H1 (cell line): ENCODE measurements around the gene STRIP2. TPM values are rescaled to one million over a fixed set of nuclear protein-coding genes. Genes with fewer than 3 reads are reported as not detected.

Experiments used
- CTCF ChIA-PET: fragments of 300-600 bp; sonication (Branson Sonifier 250); formaldehyde crosslinking; loops from one replicate; lab custom pipeline; 2021; ENCODE audit not compliant: partially characterized antibody; lab: Charles Lee
- POLR2A ChIA-PET: fragments of 300-600 bp; sonication (Branson Sonifier 250); formaldehyde crosslinking; loops from one replicate; lab custom pipeline; 2021; ENCODE audit warnings: inconsistent platforms; ENCODE audit not compliant: partially characterized antibody; lab: Charles Lee
- DNase-seq, 2 experiments: peaks; one replicate each; pipeline versions ENCODE4 v3.0.0 to v3.0.0-alpha.2; 2010 to 2022; ENCODE audit warnings: low spot score in 2 of 2, low read depth in 1 of 2, mixed read lengths in 1 of 2
- FAIRE-seq: peaks from 2 replicates; lab custom pipeline; 2011; peaks lifted over from hg19 to GRCh38; lab: Jason Lieb, UNC
- H2AFZ ChIP-seq: 2 replicates; pipeline ENCODE4 v1.8.1; 2012; ENCODE audit warnings: low read length, inconsistent platforms
- H2AK5ac ChIP-seq: 2 replicates; pipeline ENCODE4 v1.6.1; 2013; ENCODE audit warnings: low read depth, low read length
- H2BK120ac ChIP-seq: replicated peaks from 2 replicates; pipeline ENCODE3; 2013; ENCODE audit warnings: low read depth, low read length, inconsistent platforms
- H2BK12ac ChIP-seq: 2 replicates; pipeline ENCODE4 v1.6.1; 2013; ENCODE audit warnings: low read depth, low read length
- H2BK15ac ChIP-seq: 2 replicates; pipeline ENCODE4 v1.6.1; 2013; ENCODE audit warnings: low read length
- H2BK20ac ChIP-seq: 2 replicates; pipeline ENCODE4 v1.6.1; 2013; ENCODE audit warnings: low read length
- H2BK5ac ChIP-seq: 2 replicates; pipeline ENCODE4 v1.6.1; 2013; ENCODE audit warnings: low read depth, low read length
- H3K14ac ChIP-seq: 2 replicates; pipeline ENCODE4 v1.6.1; 2013; ENCODE audit warnings: inconsistent platforms; ENCODE audit not compliant: insufficient read length
- H3K18ac ChIP-seq: 2 replicates; pipeline ENCODE4 v1.6.1; 2013; ENCODE audit warnings: low read length; ENCODE audit errors: extremely low read depth
- H3K23ac ChIP-seq: 2 replicates; pipeline ENCODE4 v1.6.1; 2013; ENCODE audit warnings: inconsistent platforms; ENCODE audit not compliant: insufficient read length
- H3K23me2 ChIP-seq: 2 replicates; pipeline ENCODE4 v1.6.1; 2013; ENCODE audit warnings: low read depth, low read length
- H3K27ac ChIP-seq: 2 replicates; pipeline ENCODE4 v1.6.1; 2011; ENCODE audit warnings: low read depth, low read length, inconsistent platforms
- H3K27me3 ChIP-seq, 4 experiments: replicated peaks in 1 of 4; 1 replicate in 1 of 4; 2 replicates in 3 of 4; pipeline versions ENCODE4 v1.6.1 to v1.8.1; 2011 to 2013; ENCODE audit warnings: low read length in 3 of 4, mild to moderate bottlenecking in 3 of 4, inconsistent platforms in 2 of 4, mixed read lengths in 2 of 4, moderate library complexity in 1 of 4; ENCODE audit not compliant: control insufficient read depth in 3 of 4, insufficient read depth in 3 of 4; ENCODE audit errors: extremely low read depth in 1 of 4
- H3K36me3 ChIP-seq, 4 experiments: 2 replicates each; pipeline versions ENCODE4 v1.6.1 to v1.8.1; 2011 to 2013; ENCODE audit warnings: mild to moderate bottlenecking in 4 of 4, low read length in 3 of 4, moderate library complexity in 2 of 4, control low read depth in 1 of 4, inconsistent platforms in 1 of 4; ENCODE audit not compliant: insufficient read depth in 4 of 4, control insufficient read depth in 2 of 4
- H3K4ac ChIP-seq: replicated peaks from 2 replicates; pipeline ENCODE3; 2013; ENCODE audit warnings: low read length, low read depth, mixed read lengths, inconsistent platforms; ENCODE audit not compliant: insufficient read length
- H3K4me1 ChIP-seq, 4 experiments: replicated peaks in 1 of 4; 1 replicate in 1 of 4; 2 replicates in 3 of 4; pipeline versions ENCODE4 v1.6.1 to v1.8.1; 2011 to 2013; ENCODE audit warnings: low read length in 3 of 4, inconsistent platforms in 2 of 4, mixed read lengths in 1 of 4; ENCODE audit not compliant: insufficient read depth in 4 of 4, control insufficient read depth in 3 of 4
- H3K4me2 ChIP-seq, 2 experiments: 2 replicates each; pipeline versions ENCODE4 v1.6.1 to v1.8.1; 2011 to 2013; ENCODE audit warnings: low read depth in 2 of 2, low read length in 2 of 2, control low read depth in 1 of 2, inconsistent platforms in 1 of 2, mild to moderate bottlenecking in 1 of 2; ENCODE audit not compliant: insufficient read depth in 1 of 2
- H3K4me3 ChIP-seq, 4 experiments: fragments of 200-600, 300-600 bp in 1 of 4; sonication (generic), shearing (Covaris generic), sonication (Bioruptor Twin) in 1 of 4; 2 replicates each; pipeline versions ENCODE4 v1.5.1 to v1.8.1; 2011 to 2016; ENCODE audit warnings: low read length in 4 of 4, low read depth in 3 of 4, control low read depth in 2 of 4, inconsistent platforms in 2 of 4, mild to moderate bottlenecking in 2 of 4, mixed read lengths in 1 of 4, moderate library complexity in 1 of 4; ENCODE audit not compliant: insufficient read depth in 2 of 4; ENCODE audit errors: extremely low read depth in 1 of 4
- H3K56ac ChIP-seq: replicated peaks from 2 replicates; pipeline ENCODE3; 2013; ENCODE audit warnings: low read depth, mild to moderate bottlenecking, mixed read lengths, low read length, inconsistent platforms; ENCODE audit not compliant: insufficient read length
- H3K79me1 ChIP-seq: 2 replicates; pipeline ENCODE4 v1.6.1; 2013; ENCODE audit warnings: low read depth, low read length, control low read depth
- H3K79me2 ChIP-seq, 2 experiments: 2 replicates each; pipeline versions ENCODE4 v1.6.1 to v1.8.1; 2012 to 2013; ENCODE audit warnings: low read length in 2 of 2, mild to moderate bottlenecking in 2 of 2, inconsistent platforms in 1 of 2; ENCODE audit not compliant: insufficient read depth in 2 of 2, control insufficient read depth in 1 of 2
- H3K9ac ChIP-seq, 4 experiments: replicated peaks in 1 of 4; 1 replicate in 1 of 4; 2 replicates in 3 of 4; pipeline versions ENCODE4 v1.6.1 to v1.8.1; 2011 to 2013; ENCODE audit warnings: low read depth in 3 of 4, low read length in 3 of 4, control low read depth in 2 of 4, mild to moderate bottlenecking in 2 of 4, moderate library complexity in 2 of 4, inconsistent platforms in 1 of 4; ENCODE audit errors: extremely low read depth in 1 of 4
- H3K9me3 ChIP-seq, 2 experiments: 2 replicates each; pipeline versions ENCODE4 v1.6.1 to v1.8.1; 2012 to 2013; ENCODE audit warnings: mild to moderate bottlenecking in 2 of 2, moderate library complexity in 2 of 2, control low read depth in 1 of 2, inconsistent platforms in 1 of 2, low read depth in 1 of 2, low read length in 1 of 2, mixed read lengths in 1 of 2; ENCODE audit not compliant: insufficient read depth in 2 of 2
- H4K20me1 ChIP-seq, 2 experiments: replicated peaks in 1 of 2; 2 replicates each; pipeline versions ENCODE3 to v1.8.1; 2011 to 2013; ENCODE audit warnings: inconsistent platforms in 2 of 2, low read length in 2 of 2, mild to moderate bottlenecking in 1 of 2; ENCODE audit not compliant: insufficient read depth in 2 of 2, control insufficient read depth in 1 of 2
- H4K5ac ChIP-seq: 2 replicates; pipeline ENCODE4 v1.6.1; 2013; ENCODE audit warnings: low read length, low read depth, mixed read lengths, inconsistent platforms; ENCODE audit not compliant: insufficient read length
- H4K8ac ChIP-seq: 2 replicates; pipeline ENCODE4 v1.8.0; 2013; ENCODE audit warnings: mild to moderate bottlenecking, moderate library complexity, low read length, inconsistent platforms; ENCODE audit not compliant: insufficient read depth; ENCODE audit errors: extremely low read depth
- H4K91ac ChIP-seq: replicated peaks from 2 replicates; pipeline ENCODE3; 2013; ENCODE audit warnings: low read length, mixed read lengths, inconsistent platforms; ENCODE audit not compliant: insufficient read length
- CBX8 ChIP-seq: fragments of 300-800, 300-1000 bp; sonication (generic); IDR thresholded peaks from 2 replicates; pipeline ENCODE4 v1.7.1; 2016; ENCODE audit warnings: low read depth, low read length, borderline replicate concordance
- CREB1 ChIP-seq: IDR thresholded peaks from 2 replicates; pipeline ENCODE4 v1.6.1; 2012; ENCODE audit warnings: inconsistent platforms
- CTBP2 ChIP-seq: IDR thresholded peaks from 2 replicates; pipeline ENCODE4 v1.7.0; 2011; ENCODE audit warnings: borderline replicate concordance, mild to moderate bottlenecking, moderate library complexity, mixed read lengths, low read length; ENCODE audit not compliant: insufficient read depth, insufficient read length
- EP300 ChIP-seq, 2 experiments: IDR thresholded peaks; 1 replicate in 1 of 2; 2 replicates in 1 of 2; pipeline ENCODE4 v1.6.1; 2011 to 2012; ENCODE audit warnings: low read depth in 2 of 2, low read length in 2 of 2, mild to moderate bottlenecking in 2 of 2, borderline replicate concordance in 1 of 2, inconsistent platforms in 1 of 2, moderate library complexity in 1 of 2
- KDM1A ChIP-seq: fragments of 200-600, 300-600 bp; sonication (generic); IDR thresholded peaks from 2 replicates; pipeline ENCODE4 v1.7.1; 2016; ENCODE audit warnings: mild to moderate bottlenecking, low read length, borderline replicate concordance
- RAD21 ChIP-seq, 2 experiments: IDR thresholded peaks in 1 of 2; conservative IDR thresholded peaks in 1 of 2; 2 replicates each; pipeline ENCODE4 v1.6.1; 2011; ENCODE audit warnings: low read depth in 2 of 2, low read length in 2 of 2, improper control_type of control experiment in 1 of 2, inconsistent platforms in 1 of 2, mild to moderate bottlenecking in 1 of 2, moderate library complexity in 1 of 2
- SIN3A ChIP-seq, 2 experiments: IDR thresholded peaks in 1 of 2; conservative IDR thresholded peaks in 1 of 2; 2 replicates each; pipeline ENCODE4 v1.6.1; 2011 to 2012; ENCODE audit warnings: low read length in 2 of 2, improper control_type of control experiment in 1 of 2, low read depth in 1 of 2, mild to moderate bottlenecking in 1 of 2
- SIRT6 ChIP-seq: IDR thresholded peaks from one replicate; pipeline ENCODE4 v1.7.1; 2012; ENCODE audit warnings: low read length, inconsistent platforms
- WGBS, 2 experiments: shearing (Covaris generic) in 1 of 2; methylation state at CpG; one replicate each; pipeline versions ENCODE4 v1.1.6 to v1.1.7; 2013 to 2015; ENCODE audit warnings: low lambda C conversion rate in 2 of 2, mixed read lengths in 2 of 2, inconsistent platforms in 1 of 2, low coverage in 1 of 2, missing lambda C conversion rate in 1 of 2; ENCODE audit not compliant: insufficient replicate concordance in 2 of 2, insufficient coverage in 1 of 2, insufficient read length in 1 of 2; ENCODE audit errors: extremely low coverage in 1 of 2, missing lambda C conversion rate in 1 of 2; 5-methylcytosine and 5-hydroxymethylcytosine counted together
- polyA plus RNA-seq, 7 experiments: library from polyadenylated mRNA; depleted of rRNA in 3 of 7; stranded (reverse) in 5 of 7; unstranded in 2 of 7; fragments of >200 nt in 5 of 7; fragments of 200-250 nt in 2 of 7; gene quantifications; 1 replicate in 5 of 7; 2 replicates in 1 of 7; 4 replicates in 1 of 7; pipeline versions ENCODE4 v1.2.1 to v1.2.3, GENCODE V29; 2011 to 2013; ENCODE audit warnings: missing spikeins in 2 of 7, mixed read lengths in 2 of 7
- total RNA-seq: library from RNA; stranded (reverse); fragmentation: NEBNext Ultra II Directional; extraction: Animal tissue kit (Norgen Biotek cat#: 25700); gene quantifications from 2 replicates; pipeline ENCODE4 v1.2.1, GENCODE V29; 2021
- TF ChIP-seq, protein P1 (sequence below): IDR thresholded peaks from 2 replicates; pipeline ENCODE4 v1.6.1; 2011; ENCODE audit warnings: low read depth, mild to moderate bottlenecking, low read length; ENCODE audit not compliant: insufficient read depth
- TF ChIP-seq, protein P2 (sequence below), 3 experiments: IDR thresholded peaks; 1 replicate in 2 of 3; 2 replicates in 1 of 3; pipeline versions ENCODE4 v1.5.1 to v1.6.1; 2011; ENCODE audit warnings: low read length in 3 of 3, mild to moderate bottlenecking in 3 of 3, inconsistent platforms in 2 of 3, low read depth in 1 of 3, moderate library complexity in 1 of 3; ENCODE audit not compliant: insufficient read depth in 1 of 3; ENCODE audit errors: control extremely low read depth in 1 of 3

The STRIP2 gene
- total and polyA plus RNA-seq, 2 of the 8 experiments (the other 6 are each of a cell fraction or from before 2014, with no cell fraction given), result 5.3 to 8.2 TPM

DNA sequence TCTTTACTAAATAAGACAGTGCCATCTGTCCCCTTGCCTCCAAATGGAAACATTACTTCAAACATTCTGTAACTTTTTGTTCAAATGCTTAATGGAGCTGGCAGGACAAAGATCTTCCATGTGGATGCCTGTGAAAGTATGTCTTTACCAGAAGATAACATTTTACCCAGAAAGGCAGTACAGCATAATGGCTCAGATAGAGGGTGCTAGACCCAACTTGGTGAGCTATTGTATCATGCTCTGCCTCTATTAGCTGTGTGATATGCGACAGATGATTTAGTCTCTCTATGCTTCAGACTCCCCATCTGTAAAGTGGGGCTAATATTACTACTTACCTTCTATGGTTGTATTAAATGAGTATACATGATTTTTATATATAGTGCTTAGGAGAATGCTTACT is 59.3 kb downstream of the STRIP2 start:
- H2BK20ac ChIP-seq, result no peak overlapping the region
- H4K5ac ChIP-seq, result no peak overlapping the region
- H3K4ac ChIP-seq, result no peak overlapping the region
- FAIRE-seq (no peak), DNase-seq (no peak)
- no peak overlapping the region for H3K4me2 ChIP-seq
- H3K9ac ChIP-seq, result no peak overlapping the region
- CTCF ChIA-PET, result interaction anchor here (0.6 to 1.5 kb wide), 11 partner anchors 8 to 275 kb away, joined by 3 to 6 read pairs (median 4); partner anchors contain the start of gene NRF1
- H3K56ac ChIP-seq, result no peak overlapping the region
- H3K4me1 ChIP-seq, result no peaks in the 10 kb centered on the region
- no peaks in the 10 kb centered on the region for H3K27me3 ChIP-seq
- no peak overlapping the region for H4K8ac ChIP-seq
- WGBS, 2 experiments, result 86% methylated on average over 1 of the region's 1 CpG; no CpG with 5 or more reads in 1 of the 2 experiments
- H4K20me1 ChIP-seq, result no peaks in the 10 kb centered on the region
- H3K79me2 ChIP-seq, result no peaks in the 10 kb centered on the region
- H3K14ac ChIP-seq, result no peak overlapping the region
- no peaks in the 10 kb centered on the region for H3K23me2 ChIP-seq
- H2AFZ ChIP-seq, result no peak overlapping the region
- no peak overlapping the region for H2AK5ac ChIP-seq
- no peak overlapping the region for H2BK12ac ChIP-seq
- no peak overlapping the region for H3K4me3 ChIP-seq
- POLR2A ChIA-PET, result no interaction called here
- H3K23ac ChIP-seq, result no peak overlapping the region
- no peak overlapping the region for H3K27ac ChIP-seq
- H3K36me3 ChIP-seq, result no peaks in the 10 kb centered on the region
- H2BK15ac ChIP-seq, result no peak overlapping the region
- no peaks in the 10 kb centered on the region for H3K9me3 ChIP-seq
- no peak overlapping the region for H2BK120ac ChIP-seq
- H3K79me1 ChIP-seq, result no peaks in the 10 kb centered on the region
- H4K91ac ChIP-seq, result no peak overlapping the region
- no peak overlapping the region for H3K18ac ChIP-seq
- no peak overlapping the region for H2BK5ac ChIP-seq
- TF ChIP-seq CBX8, result no peak
- TF ChIP-seq CREB1, result no peak
- TF ChIP-seq KDM1A, result no peak
- TF ChIP-seq SIRT6, result no peak
- peak; percentile 22 to 40; a peak in 2 of 4 replicates for TF ChIP-seq RAD21 (IDR thresholded peaks at IDR 0.05 in 1 of 2, conservative IDR thresholded peaks at IDR 0.05 in 1 of 2; ENCODE audit: low read depth in 2 of 2, low read length in 2 of 2)
- TF ChIP-seq, protein P1, sequence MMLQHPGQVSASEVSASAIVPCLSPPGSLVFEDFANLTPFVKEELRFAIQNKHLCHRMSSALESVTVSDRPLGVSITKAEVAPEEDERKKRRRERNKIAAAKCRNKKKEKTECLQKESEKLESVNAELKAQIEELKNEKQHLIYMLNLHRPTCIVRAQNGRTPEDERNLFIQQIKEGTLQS, result no peak
- TF ChIP-seq CTBP2, result no peak
- TF ChIP-seq, protein P2, sequence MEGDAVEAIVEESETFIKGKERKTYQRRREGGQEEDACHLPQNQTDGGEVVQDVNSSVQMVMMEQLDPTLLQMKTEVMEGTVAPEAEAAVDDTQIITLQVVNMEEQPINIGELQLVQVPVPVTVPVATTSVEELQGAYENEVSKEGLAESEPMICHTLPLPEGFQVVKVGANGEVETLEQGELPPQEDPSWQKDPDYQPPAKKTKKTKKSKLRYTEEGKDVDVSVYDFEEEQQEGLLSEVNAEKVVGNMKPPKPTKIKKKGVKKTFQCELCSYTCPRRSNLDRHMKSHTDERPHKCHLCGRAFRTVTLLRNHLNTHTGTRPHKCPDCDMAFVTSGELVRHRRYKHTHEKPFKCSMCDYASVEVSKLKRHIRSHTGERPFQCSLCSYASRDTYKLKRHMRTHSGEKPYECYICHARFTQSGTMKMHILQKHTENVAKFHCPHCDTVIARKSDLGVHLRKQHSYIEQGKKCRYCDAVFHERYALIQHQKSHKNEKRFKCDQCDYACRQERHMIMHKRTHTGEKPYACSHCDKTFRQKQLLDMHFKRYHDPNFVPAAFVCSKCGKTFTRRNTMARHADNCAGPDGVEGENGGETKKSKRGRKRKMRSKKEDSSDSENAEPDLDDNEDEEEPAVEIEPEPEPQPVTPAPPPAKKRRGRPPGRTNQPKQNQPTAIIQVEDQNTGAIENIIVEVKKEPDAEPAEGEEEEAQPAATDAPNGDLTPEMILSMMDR (IDR thresholded peaks at IDR 0.05; ENCODE audit: control extremely low read depth in 1 of 3, insufficient read depth in 1 of 3, low read depth in 1 of 3, low read length in 3 of 3), result peak in 2 of 3 experiments; percentile 20 to 36; a peak in 2 of 4 replicates
- TF ChIP-seq EP300 (IDR thresholded peaks at IDR 0.05; ENCODE audit: borderline replicate concordance in 1 of 2, low read depth in 2 of 2, low read length in 2 of 2), result no peak
- TF ChIP-seq SIN3A (conservative IDR thresholded peaks at IDR 0.05 in 1 of 2, IDR thresholded peaks at IDR 0.05 in 1 of 2; ENCODE audit: low read depth in 1 of 2, low read length in 2 of 2), result no peak
